Motor neuron (in vitro differentiated cells): ENCODE data around the gene NCAM1. TPM values are rescaled to one million over a fixed set of nuclear protein-coding genes. Genes with fewer than 3 reads are reported as not detected.

Source experiments
- ATAC-seq, 8 experiments: fragments of 200-7000 bp; cut with Tn5 transposase; replicated peaks in 6 of 8; 2 replicates each; pipeline ENCODE4 v1.8.0; 2021; ENCODE audit warnings: mild to moderate bottlenecking in 8 of 8, moderate library complexity in 8 of 8
- H3K27ac ChIP-seq, 2 donors: fragments of 250-450 bp; sonication (Bioruptor Pico); 2 replicates each; pipeline ENCODE4 v1.9.0; 2021; ENCODE audit warnings: antibody characterized with exemption in 2 of 2, mild to moderate bottlenecking in 2 of 2, moderate library complexity in 1 of 2
- H3K4me1 ChIP-seq, 2 donors: fragments of 250-450 bp; sonication (Bioruptor Pico); replicated peaks in 1 of 2; 2 replicates each; pipeline ENCODE4 v1.6.1; 2021; ENCODE audit warnings: antibody characterized with exemption in 2 of 2, mild to moderate bottlenecking in 2 of 2, moderate library complexity in 1 of 2
- H3K4me3 ChIP-seq, 5 donors: fragments of 250-450 bp; sonication (Bioruptor Pico); 2 replicates each; pipeline ENCODE4 v1.9.0; 2021; ENCODE audit warnings: antibody characterized with exemption in 5 of 5, mild to moderate bottlenecking in 5 of 5, moderate library complexity in 4 of 5
- WGBS, 10 experiments: fragments of 450-650 bp; shearing (Covaris generic); methylation state at CpG; one replicate each; pipeline ENCODE4 v1.0.0; 2022; 5-methylcytosine and 5-hydroxymethylcytosine counted together
- in situ Hi-C, 9 experiments: fragments of 400-800 bp; cut with MboI; loops; one replicate each; pipeline ENCODE4 v1.15.0; 2021; ENCODE audit warnings: low sequenced_read_pairs in 9 of 9, low pct_unique_long_range_greater_than_20kb in 2 of 9; ENCODE audit not compliant: unreplicated experiment in 9 of 9
- total RNA-seq, 8 experiments: library from RNA; unstranded; fragments of 300-600 nt; gene quantifications; 2 replicates each; pipeline versions ENCODE4 v1.2.3 to v1.2.4, GENCODE V29; 2022

The NCAM1 gene
- total RNA-seq, 8 experiments from 2014 or later, result 33.9 to 382 (median 290) TPM

DNA sequence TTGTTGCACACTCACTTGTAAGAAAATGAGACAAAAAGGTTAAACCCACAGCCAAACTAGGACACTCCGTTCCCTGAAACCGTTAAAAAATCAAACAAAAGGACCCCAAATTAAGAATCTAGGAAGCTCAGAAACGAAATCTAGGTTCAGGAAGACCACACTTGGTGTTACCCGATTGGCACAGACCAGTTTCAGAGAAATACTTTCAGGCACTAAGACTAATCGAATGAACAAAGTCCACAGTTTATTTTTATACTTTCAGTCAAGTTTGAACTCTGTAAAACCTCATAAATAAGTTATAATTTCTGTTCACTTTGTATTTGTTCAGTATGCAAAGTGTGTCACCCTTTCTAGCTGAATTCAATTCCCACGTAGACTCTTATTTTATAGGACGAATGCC, 314.4 kb downstream of the NCAM1 start:
- H3K27ac ChIP-seq, result no peak overlapping the region
- 66 to 100% (median 88%) methylated on average over 2 to 7 of the region's 7 CpGs for WGBS, 10 experiments
- no peaks in the 10 kb centered on the region for H3K4me1 ChIP-seq
- no peak for ATAC-seq
- H3K4me3 ChIP-seq, result no peak overlapping the region
- in situ Hi-C loops, result loop anchor here in 8 of 9 experiments (25.0 kb wide), 7 partner anchors 163 to 1063 kb away; partner anchors contain the start of gene NCAM1 (in 2 of the 8)

DNA sequence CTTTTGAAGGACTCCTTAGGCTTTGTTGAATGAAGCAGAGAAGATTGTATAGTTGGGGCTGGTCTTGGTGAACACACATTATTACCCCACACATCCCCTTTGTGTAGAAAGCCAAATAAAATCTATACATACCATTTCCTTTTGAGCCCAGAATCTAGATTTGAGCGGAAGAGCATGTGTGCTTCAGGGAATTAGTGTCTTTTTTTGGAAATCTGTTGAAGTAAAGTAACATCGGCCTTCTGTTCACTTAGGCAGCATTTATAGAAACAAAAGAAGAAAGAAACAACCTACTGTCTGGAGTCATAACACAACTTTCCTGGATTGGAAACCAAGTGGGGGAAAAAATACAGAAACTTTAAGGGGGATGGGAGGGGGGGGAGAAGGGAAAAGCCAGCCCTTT, 315.2 kb downstream of the NCAM1 start:
- in situ Hi-C loops, result loop anchor here in 8 of 9 experiments (25.0 kb wide), 7 partner anchors 164 to 1064 kb away; partner anchors contain the start of gene NCAM1 (in 2 of the 8)
- Histone ChIP-seq H3K4me3 (no peak overlapping the region), H3K4me1 (no peaks in the 10 kb centered on the region), H3K27ac (no peak overlapping the region)
- ATAC-seq, result no peak
- WGBS, 10 experiments, result 33 to 100% (median 96%) methylated on average over 1 to 2 of the region's 2 CpGs; no CpG with 5 or more reads in 2 of the 10 experiments

DNA sequence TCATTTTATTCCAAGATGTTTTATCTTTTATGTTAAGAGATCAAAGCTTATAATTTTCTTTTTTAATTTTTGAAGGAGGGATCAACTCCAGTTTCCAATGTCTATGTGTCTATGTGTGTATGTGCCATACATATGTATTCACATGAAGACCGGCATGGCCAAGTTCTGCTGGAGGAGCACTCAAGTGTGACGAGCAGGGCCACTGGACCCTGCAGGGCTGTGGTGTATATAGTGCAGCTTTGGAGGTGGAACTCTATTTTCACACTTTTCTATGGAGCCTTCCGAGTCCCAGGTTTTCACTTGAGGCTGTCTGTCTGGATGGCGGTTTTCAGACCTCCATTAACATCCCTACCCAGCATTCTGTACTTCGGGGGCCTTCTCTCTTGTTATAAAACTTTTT, 316.7 kb downstream of the NCAM1 start:
- no peak overlapping the region for H3K4me3 ChIP-seq
- H3K27ac ChIP-seq, result no peak overlapping the region
- in situ Hi-C loops, result loop anchor here in 8 of 9 experiments (25.0 kb wide), 7 partner anchors 166 to 1066 kb away; partner anchors contain the start of gene NCAM1 (in 2 of the 8)
- 60 to 100% (median 98%) methylated on average over 1 to 5 of the region's 5 CpGs; no CpG with 5 or more reads in 2 of the 10 experiments for WGBS, 10 experiments
- no peaks in the 10 kb centered on the region for H3K4me1 ChIP-seq
- no peak for ATAC-seq

DNA sequence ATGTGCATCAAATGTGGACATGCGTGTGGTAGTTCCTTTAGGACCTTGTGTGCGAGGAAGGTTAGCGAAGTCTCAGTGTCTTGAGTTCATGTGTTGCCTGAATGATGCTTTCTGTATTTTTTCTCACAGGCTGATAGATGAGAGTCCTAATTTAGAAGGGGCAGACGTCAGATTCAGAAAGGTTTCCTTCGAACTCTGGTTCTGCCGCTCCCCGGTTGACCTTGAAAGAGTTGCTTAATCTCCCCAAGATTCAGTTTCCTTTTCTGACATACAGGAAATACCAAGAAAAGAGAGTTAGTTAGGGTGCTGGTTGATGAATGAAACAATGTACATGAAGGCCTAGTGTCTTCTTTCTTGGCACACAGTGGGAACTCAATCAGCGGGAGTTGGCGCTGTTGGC, 317.3 kb downstream of the NCAM1 start:
- no peak for ATAC-seq
- in situ Hi-C loops, result loop anchor here in 8 of 9 experiments (25.0 kb wide), 7 partner anchors 166 to 1066 kb away; partner anchors contain the start of gene NCAM1 (in 2 of the 8)
- Histone ChIP-seq H3K27ac (no peak overlapping the region), H3K4me1 (no peaks in the 10 kb centered on the region), H3K4me3 (no peak overlapping the region)
- 89 to 100% (median 98%) methylated on average over 3 to 8 of the region's 9 CpGs; no CpG with 5 or more reads in 1 of the 10 experiments for WGBS, 10 experiments

DNA sequence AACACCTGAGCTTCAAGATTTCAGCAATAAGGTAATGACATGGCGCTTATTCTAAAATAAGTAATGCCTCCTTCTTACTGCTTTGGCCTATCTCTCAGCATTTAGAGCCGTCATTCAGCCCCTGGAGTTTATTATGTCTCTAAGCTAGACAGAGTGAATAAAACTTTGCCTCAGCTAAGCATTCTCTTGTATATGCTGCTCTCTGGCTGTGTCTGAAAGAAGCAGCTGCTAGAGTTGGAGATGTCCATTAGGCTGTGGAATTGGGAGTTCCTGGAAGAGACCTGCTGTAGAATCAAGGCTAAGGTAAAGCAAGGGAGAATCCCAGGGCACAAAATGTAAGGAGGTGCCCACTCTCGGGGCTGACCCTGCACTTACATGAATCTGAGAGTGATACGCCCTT, 317.7 kb downstream of the NCAM1 start:
- in situ Hi-C loops, result loop anchor here in 8 of 9 experiments (25.0 kb wide), 7 partner anchors 167 to 1067 kb away; partner anchors contain the start of gene NCAM1 (in 2 of the 8)
- no peak overlapping the region for H3K4me3 ChIP-seq
- WGBS, 10 experiments, result 0 to 100% (median 60%) methylated on average over 1 to 4 of the region's 4 CpGs; no CpG with 5 or more reads in 1 of the 10 experiments
- ATAC-seq, result peak in 3 of 8 experiments; percentile 13 to 27 (median 13)
- H3K27ac ChIP-seq, result no peak overlapping the region
- H3K4me1 ChIP-seq, result no peaks in the 10 kb centered on the region

DNA sequence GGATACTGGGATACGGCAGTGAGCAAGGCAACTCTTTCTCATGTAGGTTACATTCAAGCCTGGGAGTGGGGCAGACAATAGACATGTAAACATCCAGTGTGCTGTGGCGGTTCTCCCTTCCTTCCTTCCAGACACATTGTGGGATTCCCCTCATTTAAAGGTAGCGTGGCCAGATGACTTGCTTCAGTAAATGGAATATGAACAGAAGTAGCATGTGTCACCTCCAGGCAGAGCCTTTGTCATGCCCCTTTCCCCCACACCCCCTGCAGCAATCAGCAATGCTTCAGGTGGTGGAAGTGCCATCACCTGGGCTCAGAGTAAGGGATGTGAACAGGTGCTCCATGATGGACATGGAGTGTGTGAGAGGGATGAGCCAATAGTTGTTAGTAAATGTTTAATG, 318.4 kb downstream of the NCAM1 start:
- no peak overlapping the region for H3K27ac ChIP-seq
- H3K4me3 ChIP-seq, result no peak overlapping the region
- H3K4me1 ChIP-seq, result no peaks in the 10 kb centered on the region
- ATAC-seq, result peak in 1 of 8 experiments; percentile 36
- in situ Hi-C loops, result loop anchor here in 8 of 9 experiments (25.0 kb wide), 7 partner anchors 167 to 1067 kb away; partner anchors contain the start of gene NCAM1 (in 2 of the 8)
- WGBS, 10 experiments, result 63 to 85% (median 76%) methylated on average over 1 to 2 of the region's 3 CpGs; no CpG with 5 or more reads in 6 of the 10 experiments

DNA sequence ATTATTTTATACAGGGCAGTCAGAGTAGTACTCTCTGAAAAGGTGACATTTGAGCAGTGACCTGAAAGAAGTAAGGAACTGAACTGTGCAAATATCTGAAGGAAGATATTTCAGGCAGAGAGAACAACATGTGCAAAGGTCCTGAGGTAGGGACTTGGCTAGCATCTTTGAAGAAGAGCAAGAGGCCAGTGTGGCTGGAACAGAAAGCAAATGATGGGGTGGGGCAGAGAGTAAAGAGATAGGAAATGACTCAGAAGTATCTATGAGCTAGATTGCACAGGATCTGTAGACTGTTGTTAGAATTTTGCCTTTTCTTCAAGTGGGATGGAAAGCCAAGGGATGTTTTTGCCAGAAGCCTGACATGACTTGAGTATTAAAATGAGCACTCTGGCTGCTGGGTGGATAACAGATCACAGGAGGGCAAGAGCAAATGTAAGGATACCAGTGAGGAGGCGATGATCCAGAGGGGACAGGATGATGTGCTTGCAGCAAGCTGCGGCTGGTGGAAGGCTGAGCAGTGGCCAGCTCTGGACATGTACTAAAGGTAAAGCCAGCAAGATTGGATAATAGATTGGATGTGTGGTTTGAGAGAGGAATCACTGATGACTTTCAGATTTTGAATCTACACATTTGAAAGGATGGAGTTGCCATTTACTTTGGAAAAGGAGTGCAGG, 320.0 kb downstream of the NCAM1 start:
- in situ Hi-C loops, result loop anchor here in 8 of 9 experiments (10.0 to 25.0 kb wide), 8 partner anchors 169 to 1069 kb away; partner anchors contain the start of gene NCAM1 (in 2 of the 8)
- H3K4me3 ChIP-seq, result no peak overlapping the region
- 73 to 100% (median 100%) methylated on average over 1 to 2 of the region's 2 CpGs; no CpG with 5 or more reads in 2 of the 10 experiments for WGBS, 10 experiments
- peak in 2 of 8 experiments; percentile 47 to 48 for ATAC-seq
- no peaks in the 10 kb centered on the region for H3K4me1 ChIP-seq
- no peak overlapping the region for H3K27ac ChIP-seq

DNA sequence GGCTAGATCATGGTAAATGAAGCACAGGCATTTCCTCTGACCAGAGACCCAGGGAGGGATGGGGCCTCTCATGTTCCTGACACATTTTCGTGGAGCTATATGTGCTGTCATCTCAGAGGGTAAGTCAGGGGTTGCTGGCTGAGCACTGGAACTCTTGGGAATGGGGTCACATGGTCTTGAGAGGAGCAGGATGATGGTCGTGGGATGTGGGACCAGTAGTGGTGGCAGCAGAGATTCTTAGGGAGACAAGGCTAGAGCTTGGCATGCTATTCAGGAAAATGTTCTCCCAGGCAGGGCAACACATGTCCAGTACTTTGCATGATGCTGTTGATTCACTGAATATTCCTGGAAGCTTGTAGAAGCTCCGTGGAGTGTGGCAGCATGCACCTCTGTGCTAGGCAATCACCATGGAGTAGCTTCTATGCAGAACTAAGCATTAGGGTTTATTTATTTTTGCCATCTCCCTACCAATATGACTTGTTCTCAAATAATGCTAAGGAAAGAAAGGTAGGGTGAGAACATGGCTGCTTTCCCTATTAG, 321.7 kb downstream of the NCAM1 start:
- Histone ChIP-seq H3K27ac (no peak overlapping the region), H3K4me1 (peaks cover 0 to 4% of the 10 kb centered on the region in 2 donors), H3K4me3 (no peak overlapping the region)
- 19 to 100% (median 67%) methylated on average over 1 to 3 of the region's 3 CpGs; no CpG with 5 or more reads in 3 of the 10 experiments for WGBS, 10 experiments
- ATAC-seq, result peak in 4 of 8 experiments; percentile 48 to 74 (median 67)
- in situ Hi-C loops, result loop anchor here in 8 of 9 experiments (10.0 to 25.0 kb wide), 8 partner anchors 171 to 1071 kb away; partner anchors contain the start of gene NCAM1 (in 2 of the 8)

DNA sequence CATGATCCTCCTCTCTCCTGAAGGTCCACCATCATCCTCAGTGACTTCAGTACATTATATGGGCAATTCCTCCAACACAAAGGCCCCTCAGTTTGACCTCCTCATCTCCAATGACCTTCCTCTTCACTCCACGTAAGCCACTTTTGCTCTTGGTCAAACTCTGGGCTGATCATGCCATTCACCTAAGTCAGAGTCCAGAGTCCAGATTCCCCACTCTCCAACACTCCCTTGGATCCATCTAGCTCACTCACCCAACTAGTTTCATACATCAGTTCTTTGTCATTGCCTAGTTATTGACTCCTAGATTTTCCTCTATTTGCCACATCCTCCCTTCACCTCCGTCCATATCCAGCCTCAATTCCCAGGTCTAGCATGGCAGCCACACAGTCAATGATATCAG, 322.7 kb downstream of the NCAM1 start:
- Histone ChIP-seq H3K4me3 (no peak overlapping the region), H3K4me1 (peaks cover 0 to 4% of the 10 kb centered on the region in 2 donors), H3K27ac (no peak overlapping the region)
- 20 to 88% (median 51%) methylated on average over 1 to 2 of the region's 2 CpGs; no CpG with 5 or more reads in 4 of the 10 experiments for WGBS, 10 experiments
- ATAC-seq, result no peak
- in situ Hi-C loops, result loop anchor here in 8 of 9 experiments (10.0 to 25.0 kb wide), 8 partner anchors 172 to 1072 kb away; partner anchors contain the start of gene NCAM1 (in 2 of the 8)

DNA sequence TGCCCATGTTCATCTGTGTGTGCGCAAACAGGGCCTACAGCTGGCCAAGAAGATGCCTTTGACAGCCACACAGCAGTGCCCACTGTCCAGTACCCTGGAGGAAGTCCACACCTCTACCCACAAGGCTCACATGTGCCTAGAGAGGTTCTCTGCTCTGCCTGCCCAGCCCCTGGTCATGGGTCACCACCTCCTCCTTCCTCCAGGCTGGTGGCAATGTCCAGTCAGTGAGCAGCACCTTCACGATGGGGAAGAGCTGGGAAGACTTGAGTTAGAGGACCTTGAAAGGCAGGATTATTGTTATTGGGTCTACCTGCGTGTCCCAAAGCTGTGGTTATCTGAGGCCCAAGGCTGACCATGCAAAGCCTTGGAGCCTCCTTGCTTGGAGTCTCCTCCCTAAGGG, 324.8 kb downstream of the NCAM1 start:
- in situ Hi-C loops, result loop anchor here in 8 of 9 experiments (10.0 to 25.0 kb wide), 8 partner anchors 174 to 1074 kb away; partner anchors contain the start of gene NCAM1 (in 2 of the 8)
- ATAC-seq, result no peak
- Histone ChIP-seq H3K4me1 (peaks cover 2 to 4% of the 10 kb centered on the region in 2 donors), H3K4me3 (no peak overlapping the region), H3K27ac (no peak overlapping the region)
- WGBS, 10 experiments, result 60 to 100% (median 100%) methylated on average over 1 to 2 of the region's 3 CpGs; no CpG with 5 or more reads in 4 of the 10 experiments

DNA sequence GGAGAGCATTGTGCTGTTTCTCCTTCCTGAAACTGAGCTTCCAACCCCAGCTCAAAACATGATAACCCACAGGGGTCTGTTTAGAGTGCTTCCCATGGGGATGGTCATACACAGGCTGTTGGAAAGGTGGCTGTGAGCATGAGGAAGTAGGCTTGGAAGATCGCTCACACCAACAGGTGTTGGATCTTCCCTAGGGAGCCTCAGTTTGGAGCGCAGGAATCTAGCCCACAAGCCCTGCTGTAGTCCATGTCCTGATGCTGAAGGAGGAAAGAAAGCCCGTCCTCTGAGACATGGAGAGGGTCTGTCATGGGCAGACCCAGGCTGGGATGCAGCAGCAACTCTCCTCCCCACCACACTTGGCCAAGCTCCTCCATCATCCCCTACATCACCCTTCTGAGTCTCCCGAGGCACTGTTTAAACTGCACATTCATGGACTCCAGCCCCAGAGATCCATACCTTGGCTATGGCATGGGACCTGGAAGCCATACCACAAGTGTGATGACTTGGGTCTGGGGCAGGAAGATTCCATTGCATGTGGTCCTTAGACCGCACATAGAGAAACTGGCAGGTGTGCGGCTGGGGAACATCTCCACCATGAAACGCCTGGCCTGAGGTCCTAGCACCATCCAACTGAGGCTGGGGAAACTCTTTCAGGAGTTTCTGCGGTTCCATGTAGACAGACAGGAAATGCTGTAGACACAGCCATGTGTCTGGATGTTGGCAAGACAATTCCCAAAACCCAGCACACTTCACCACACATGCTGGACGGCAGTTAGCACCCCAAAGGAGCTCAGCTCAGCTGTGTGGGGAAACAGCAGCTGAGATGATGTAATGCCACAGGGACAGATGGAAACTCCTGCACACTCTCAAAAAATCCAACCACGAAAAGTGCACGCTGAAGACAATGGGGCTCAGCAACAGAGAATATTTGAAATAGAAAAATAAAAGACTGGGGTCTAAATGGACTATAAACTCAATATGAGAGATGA, 325.6 kb downstream of the NCAM1 start:
- no peak overlapping the region for H3K4me3 ChIP-seq
- no peak overlapping the region for H3K27ac ChIP-seq
- 18 to 100% (median 92%) methylated on average over 1 to 7 of the region's 11 CpGs; no CpG with 5 or more reads in 1 of the 10 experiments for WGBS, 10 experiments
- no peak for ATAC-seq
- in situ Hi-C loops, result loop anchor here in 8 of 9 experiments (10.0 to 25.0 kb wide), 8 partner anchors 175 to 1075 kb away; partner anchors contain the start of gene NCAM1 (in 2 of the 8)
- peaks cover 2 to 4% of the 10 kb centered on the region in 2 donors for H3K4me1 ChIP-seq
